OCI-M1 (cell line): ENCODE measurements around the gene BABAM2.
"Not testable (repeated sequence)": the region's sequence is repeated elsewhere in the genome, so short reads cannot be mapped to it uniquely, and the experiment has no call there.

ENCODE experiments used
- DNase-seq: peaks from one replicate; lab custom pipeline; 2025; lab: John Stamatoyannopoulos, UW

BABAM2 gene

GRCh38 chr2:27890146-27890923, at the start of gene BABAM2, which contains the start of gene RBKS:
BABAM2 (plus strand) TSS chr2:27890729; CDS start chr2:27894557, 3,828 bp downstream.
RBKS (minus strand) TSS chr2:27890387; CDS start chr2:27890345, 42 bp downstream.
- peak; percentile 88 for DNase-seq

DNA sequence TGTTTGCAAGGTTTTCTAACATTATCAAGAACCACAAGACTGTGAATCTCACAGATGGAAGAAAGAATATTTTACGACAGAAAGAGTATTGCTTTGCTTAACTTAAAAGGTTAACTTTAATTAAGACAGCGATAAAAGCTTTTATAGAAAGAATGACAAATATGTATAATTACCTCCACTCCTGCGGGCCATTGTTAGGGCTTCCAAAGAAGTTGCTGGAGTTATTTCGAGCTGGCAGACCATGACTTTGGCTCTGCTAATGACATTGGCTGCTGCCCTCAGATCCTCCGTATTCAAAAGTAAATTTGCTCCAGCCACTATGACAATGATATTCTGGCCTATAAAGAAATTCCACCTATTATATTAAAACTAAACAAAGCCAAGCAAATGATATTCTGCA, 47.6 kb upstream of the BABAM2 start:
- DNase-seq = no peak

DNA sequence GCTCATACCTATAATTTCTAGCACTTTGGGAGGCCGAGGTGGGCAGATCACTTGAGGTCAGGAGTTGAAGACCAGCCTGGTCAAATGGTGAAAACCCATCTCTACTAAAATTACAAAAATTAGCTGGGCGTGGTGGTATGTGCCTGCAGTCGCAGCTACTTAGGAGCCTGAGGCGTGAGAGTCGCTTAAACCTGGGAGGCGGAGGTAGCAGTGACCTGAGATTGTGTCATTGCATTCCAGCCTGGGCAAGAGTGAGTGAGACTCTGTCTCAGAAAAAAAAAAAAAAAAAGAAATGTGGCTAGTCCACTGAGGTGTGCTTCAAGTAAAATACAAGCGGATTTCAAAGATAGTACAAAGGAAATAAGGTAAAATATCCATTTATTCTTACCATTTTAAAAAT, 46.5 kb upstream of the BABAM2 start:
- no peak for DNase-seq

- DNase-seq = no peak
Measured at GRCh38 chr2:27844821-27845255, 45.7 kb upstream of the BABAM2 start.

GRCh38 chr2:27847333-27847732, 43.2 kb upstream of the BABAM2 start:
- DNase-seq = no peak

DNA sequence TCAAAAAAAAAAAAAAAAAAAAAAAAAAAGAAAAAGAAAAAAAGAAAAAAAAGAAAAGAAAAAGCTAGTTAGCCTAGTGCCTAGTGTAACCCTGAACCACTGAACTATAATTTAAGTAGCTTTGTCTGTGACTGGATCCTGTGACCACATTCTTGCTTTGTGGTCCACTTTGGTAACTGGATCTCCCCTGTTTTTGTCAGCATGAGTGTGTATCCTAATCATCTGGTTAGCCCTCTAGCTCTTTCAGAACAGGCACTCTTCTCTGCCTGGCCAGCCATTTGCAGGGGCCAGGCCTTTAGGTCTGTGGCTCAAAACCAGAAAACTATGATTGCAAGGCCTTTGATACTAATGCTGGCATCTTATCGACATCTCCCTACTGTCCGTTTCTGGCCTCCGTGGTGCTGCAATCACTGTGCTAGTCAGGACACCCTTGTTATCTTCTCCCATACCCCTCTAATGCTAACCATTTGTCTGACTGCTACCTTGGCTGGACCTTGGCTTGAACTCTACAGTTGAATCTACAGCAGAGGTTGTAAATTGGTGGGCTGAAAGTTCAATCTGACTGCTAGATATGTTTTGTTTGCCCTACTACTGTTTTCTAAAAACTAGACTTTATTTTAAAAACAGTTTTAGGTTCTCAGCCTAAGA, 40.8 kb upstream of the BABAM2 start:
- DNase-seq = no peak

GRCh38 chr2:27852691-27853090, 37.8 kb upstream of the BABAM2 start:
- DNase-seq = no peak

GRCh38 chr2:27854229-27854862, 36.2 kb upstream of the BABAM2 start:
- DNase-seq = no peak

DNA sequence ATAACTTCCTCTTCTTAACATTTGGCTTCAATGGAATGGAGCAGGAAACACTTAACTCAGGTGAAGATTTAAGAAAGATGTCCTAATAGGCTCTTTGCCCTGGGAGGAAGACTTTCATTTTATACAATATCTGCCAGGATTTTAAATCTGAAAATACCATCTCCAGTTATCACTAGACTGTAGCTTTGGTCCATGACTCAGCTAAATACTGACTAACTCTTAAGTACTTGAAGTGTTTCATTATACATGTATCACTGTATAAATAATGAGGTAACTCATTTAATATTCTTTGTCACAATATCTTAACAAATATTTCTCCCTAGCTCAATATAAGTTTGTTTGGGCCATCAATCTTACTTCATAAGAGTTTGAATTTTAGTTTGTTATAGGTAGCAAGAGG, 35.1 kb upstream of the BABAM2 start:
- DNase-seq = no peak

- no peak for DNase-seq
Measured at GRCh38 chr2:27856386-27856785, 34.1 kb upstream of the BABAM2 start.

DNA sequence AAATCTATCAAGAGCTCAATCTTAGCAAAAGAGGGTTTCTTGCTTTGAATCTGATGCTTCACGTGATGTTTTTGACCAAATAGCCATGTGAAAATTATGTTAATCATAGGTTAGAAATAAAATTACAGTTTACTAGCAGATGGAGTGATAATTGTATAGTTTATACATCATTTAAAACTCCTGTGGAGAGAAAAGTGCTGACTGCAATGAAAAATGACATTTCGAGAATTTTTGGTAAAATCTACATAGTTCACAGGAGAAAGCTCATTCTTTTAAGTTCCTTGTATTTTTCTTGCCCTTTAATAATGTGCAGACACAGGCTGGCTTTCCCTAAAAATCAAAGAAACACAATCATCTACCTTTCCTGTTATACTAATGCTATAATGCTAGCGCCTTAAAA, 33.6 kb upstream of the BABAM2 start:
- DNase-seq = no peak

- DNase-seq = no peak
Measured at GRCh38 chr2:27857417-27858172, 32.9 kb upstream of the BABAM2 start.

DNA sequence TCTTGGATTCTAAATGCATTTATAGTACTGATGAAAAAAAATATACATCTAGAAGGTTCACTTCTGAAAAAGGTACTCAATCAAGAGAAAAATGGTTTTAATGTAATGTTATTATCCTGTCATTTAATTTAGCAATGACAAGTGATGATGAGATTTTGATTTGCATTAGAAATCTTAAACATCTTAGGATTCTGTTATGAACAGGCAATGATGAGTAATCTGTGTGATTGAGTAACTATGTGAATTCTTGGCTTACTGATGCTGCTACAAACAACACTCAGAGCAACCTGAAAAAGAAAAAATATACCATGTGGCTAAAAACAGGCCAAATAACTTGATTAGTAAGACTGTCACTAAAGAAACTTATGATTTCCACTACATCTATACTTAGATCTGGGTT, 30.4 kb upstream of the BABAM2 start:
- no peak for DNase-seq

DNA sequence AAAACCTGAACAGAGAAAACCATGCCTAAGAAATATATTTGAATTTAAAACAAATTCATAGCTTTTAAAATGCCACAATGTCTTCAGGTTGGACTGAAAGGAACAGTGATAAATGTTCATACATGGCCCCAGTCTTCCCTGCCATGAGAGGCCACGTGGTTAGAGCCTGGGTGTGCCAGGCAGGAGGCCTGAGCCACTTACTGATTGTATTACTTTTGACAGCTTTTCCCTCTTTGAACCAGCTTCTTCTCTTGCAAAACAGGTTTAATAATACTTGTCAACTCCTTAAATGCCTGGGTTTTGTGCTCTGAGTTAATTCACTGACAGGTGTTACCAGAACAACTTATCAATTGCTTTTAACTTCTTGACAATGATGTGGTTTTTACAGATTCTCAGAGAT, 27.4 kb upstream of the BABAM2 start:
- DNase-seq = no peak

DNA sequence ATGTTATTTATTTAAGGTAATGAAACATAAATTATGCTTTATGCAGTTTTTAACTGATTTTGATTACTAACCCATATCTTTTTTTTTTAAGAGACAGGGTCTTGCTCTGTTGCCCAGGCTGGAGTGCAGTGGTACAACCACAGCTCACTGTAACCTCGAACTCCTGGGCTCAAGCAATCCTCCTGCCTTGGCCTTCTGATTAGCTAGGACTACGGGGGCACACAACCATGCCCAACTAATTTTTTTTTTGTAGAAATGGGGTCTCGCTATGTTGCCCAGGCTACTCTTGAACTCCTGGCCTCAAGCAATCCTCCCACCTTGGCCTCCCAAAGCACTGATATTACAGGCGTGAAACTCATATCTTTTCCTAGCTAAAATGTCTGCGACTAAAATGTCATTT, 26.6 kb upstream of the BABAM2 start:
- not testable (repeated sequence) for DNase-seq

GRCh38 chr2:27866237-27866636, 24.3 kb upstream of the BABAM2 start:
- DNase-seq = no peak

GRCh38 chr2:27869763-27870162, 20.8 kb upstream of the BABAM2 start:
- DNase-seq = no peak

DNA sequence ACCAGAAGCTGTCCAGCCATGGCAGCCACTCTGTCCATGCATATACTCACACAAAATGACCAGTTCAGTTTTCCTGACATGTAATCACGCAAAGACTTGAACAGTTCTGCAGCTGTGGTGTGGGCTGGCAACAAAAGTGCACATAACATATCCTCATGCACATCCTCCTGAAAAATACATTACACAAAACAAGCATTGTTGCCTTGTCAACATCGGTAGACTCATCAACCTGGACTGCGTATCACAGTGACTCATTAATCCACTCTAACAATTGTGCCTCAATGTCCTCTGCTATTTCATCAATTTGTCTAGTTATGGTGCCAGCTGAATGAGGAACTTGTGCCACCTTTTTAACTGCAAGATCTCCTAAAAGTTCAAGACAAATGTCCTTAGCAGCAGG, 19.8 kb upstream of the BABAM2 start:
- DNase-seq = no peak

DNA sequence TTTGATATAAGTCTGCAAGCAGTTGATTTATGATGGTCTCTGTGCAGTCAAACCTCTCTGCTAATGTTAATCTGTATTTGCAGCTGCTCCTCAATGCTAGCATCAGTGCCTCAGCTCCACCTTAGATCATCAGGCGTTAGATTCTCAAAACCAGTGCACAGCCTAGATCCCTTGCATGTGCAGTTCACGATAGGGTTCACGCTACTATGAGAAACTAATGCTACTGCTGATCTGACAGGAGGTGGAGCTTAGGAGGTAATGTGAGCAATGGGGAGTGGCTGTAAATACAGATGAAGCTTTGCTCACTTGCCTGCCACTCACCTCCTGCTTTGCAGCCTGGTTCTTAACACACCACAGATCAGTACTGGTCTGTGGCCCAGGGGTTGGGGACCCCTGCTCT, 18.7 kb upstream of the BABAM2 start:
- peak; percentile 67 for DNase-seq

GRCh38 chr2:27873091-27873490, 17.4 kb upstream of the BABAM2 start:
- no peak for DNase-seq

GRCh38 chr2:27875089-27875881, 15.2 kb upstream of the BABAM2 start:
- no peak for DNase-seq
